Raji (cell line): ENCODE results near the gene ANKS1B.

Experiments
- POLR2A ChIP-seq: IDR thresholded peaks from 2 replicates; pipeline ENCODE4 v1.6.1; 2011; ENCODE audit warnings: low read depth, low read length, control low read depth; ENCODE audit not compliant: insufficient read depth

The ANKS1B gene

DNA sequence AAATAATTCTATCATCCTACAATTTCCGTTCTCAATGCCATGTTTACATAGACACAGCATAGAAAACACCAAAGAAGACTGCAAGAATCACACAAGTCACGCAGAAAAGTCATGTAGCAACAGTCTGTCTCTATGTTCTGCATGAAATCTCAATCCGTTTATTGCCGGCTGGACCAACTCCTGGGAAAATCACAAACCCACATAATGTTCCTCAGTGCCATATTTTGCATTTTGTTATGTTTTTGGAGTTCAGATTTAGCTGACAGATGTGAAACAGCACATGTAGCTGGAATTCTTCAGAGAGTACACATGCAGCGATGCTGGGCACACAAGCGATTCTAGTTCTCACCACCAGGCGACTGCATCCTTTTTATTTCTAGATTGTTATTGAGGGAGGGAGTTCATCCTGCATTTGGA, 1146.5 kb downstream of the ANKS1B start:
- no peak for TF ChIP-seq POLR2A

GRCh38 chr12:98830657-98831056, 1154.1 kb downstream of the ANKS1B start:
- no peak for TF ChIP-seq POLR2A

DNA sequence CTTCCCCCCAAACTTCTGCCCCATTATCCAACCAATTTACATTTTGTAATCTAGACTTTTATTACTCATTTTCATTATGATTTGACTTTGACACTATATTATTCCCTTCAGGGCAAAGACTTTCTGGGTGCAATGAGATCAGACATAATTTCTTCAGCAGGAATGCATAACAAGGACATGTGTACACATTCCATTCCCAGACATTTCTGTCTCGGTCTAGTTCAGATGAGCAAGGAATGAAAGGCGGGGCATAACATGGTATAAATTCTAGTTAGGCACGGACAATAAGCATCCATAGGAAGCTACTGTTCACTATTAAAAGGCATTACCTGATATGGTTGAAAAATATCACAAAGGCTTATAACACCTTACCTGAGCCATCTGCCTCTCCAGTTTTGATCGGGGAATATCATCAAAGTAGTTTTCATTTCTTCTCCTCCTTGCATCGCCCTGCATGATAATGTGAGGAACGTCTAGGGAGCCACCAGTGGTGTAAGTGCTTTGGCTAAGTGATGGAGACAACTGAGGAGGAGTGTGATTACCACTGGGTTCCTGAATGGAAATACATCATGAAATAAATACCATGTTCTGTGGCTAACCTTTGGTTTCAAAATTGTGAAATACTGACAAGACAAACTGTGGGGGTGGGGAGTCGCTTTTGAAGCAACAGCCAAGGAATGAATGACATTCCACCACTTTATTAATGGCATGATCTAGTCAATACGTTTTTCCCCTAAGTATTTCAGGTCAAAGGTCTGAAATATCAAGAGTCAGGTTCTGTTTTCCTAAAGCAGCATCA, 1155.7 kb downstream of the ANKS1B start:
- TF ChIP-seq POLR2A = no peak

DNA sequence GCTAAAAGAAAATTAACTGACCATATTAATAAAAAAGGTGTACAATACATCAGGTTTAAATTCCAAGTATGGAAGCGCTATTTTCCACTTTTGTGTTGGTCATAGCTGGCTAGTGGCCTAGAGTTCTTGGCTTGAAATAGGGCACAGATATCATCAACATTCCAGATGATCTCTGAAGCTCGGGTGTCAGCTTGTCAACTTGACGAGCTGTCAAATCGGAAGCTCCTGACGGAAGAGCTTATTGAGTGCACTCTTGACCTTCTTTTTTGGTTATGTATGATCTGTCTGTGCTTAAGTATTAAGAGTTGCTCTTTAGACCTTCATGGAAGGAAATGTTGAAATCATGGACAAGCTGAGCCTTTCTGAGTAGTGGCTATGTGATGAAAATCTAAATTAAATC, 1161.7 kb downstream of the ANKS1B start:
- TF ChIP-seq POLR2A = no peak

DNA sequence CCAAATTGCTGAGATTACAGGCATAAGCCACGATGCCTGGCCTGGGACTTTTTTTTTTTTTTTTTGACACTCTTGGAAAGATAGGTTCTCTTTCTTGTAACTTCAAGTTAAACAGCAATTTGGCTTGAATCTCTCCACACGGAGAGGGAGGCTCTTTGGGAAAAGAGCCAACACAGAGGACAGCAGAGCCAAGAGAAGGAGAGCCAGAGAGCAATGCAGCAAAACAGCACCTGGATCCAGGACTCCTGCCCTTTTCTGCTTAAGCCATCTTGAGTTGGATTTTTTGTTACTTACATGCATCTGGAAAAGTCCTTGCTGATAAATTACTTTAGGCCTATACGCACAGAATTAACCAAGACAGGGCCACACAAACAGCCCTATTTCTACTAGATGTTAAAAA, 1162.9 kb downstream of the ANKS1B start:
- TF ChIP-seq POLR2A = no peak

DNA sequence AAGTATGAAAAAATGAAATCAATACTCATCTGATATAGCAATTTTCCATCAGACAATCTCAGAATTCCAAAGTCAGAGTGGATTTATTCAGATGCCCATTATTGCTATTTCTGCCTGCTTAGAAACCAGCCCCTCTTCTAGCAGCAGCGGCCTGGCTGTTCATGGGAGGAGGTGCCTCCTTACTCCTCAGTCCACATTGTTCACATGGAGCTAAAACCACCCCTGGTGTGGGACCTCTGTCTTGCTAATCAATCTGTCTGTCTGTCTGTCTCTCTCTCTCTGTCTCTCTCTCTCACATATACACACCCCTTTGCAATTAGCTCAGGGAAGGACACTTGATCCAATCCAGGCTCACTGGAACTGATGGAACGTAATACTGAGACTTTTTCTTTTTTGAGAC, 1163.5 kb downstream of the ANKS1B start:
- TF ChIP-seq POLR2A = no peak

- no peak for TF ChIP-seq POLR2A
Measured at GRCh38 chr12:98819821-98820404, 1164.8 kb downstream of the ANKS1B start.

GRCh38 chr12:98819071-98819470, 1165.7 kb downstream of the ANKS1B start:
- no peak for TF ChIP-seq POLR2A

DNA sequence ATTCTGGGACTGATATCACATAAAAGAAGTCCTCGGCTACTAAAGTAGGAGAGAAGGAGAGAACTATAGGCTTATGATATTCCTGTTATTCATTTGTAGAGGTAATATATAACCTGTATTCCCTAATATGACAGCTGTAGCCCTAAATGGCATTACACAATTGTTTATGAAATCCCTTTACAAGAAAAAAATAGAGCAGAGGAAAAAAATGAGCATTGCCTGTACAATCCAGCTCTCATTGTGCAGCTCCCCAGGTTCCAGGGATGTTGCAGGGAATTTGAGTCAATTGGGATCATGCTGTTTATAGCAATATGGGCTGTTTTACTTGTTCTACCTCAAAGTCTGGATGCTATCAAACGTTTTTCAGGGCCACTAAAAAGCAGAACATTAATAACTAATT, 1166.5 kb downstream of the ANKS1B start:
- no peak for TF ChIP-seq POLR2A

DNA sequence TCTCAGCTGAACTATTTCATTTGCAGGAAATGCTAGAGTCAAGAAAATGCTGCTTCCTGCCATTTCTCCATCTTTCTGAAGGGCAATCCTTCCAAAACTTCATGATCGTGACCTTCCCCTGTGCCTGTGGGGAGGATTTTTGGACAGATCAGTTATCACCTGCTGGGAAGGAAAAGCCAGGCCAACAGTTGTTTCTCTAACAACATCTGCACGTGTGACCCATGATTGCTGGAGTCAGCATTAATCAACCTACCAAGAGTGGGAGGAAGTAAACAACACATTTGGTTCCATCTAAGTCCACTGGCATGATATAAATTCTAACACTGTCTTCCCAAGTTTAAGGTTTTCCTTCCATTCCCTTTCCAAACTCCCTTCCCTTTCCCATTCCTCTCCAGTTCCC, 1167.0 kb downstream of the ANKS1B start:
- no peak for TF ChIP-seq POLR2A

GRCh38 chr12:98816720-98817119, 1168.0 kb downstream of the ANKS1B start:
- no peak for TF ChIP-seq POLR2A

DNA sequence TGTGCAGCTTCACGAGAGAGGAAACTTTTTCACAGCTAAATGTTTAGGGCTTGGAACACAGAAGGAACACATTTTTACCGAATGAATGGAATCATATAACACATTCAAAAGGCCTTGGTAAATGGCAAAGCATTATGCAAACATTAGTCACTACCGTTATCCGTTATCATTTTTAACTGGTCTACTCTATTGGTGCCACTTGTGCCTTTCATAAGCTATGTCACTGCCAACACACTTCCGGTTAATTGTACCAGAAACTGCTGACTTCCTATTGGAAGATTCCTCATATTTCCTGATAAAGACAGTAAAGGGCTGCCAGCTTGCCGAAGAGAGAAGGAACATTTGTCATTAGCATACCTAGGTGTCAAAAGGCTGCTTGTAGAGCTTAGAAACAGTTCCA, 1170.5 kb downstream of the ANKS1B start:
- TF ChIP-seq POLR2A = no peak

GRCh38 chr12:98812225-98812624, 1172.5 kb downstream of the ANKS1B start:
- no peak for TF ChIP-seq POLR2A

GRCh38 chr12:98808243-98808875, 1176.4 kb downstream of the ANKS1B start:
- no peak for TF ChIP-seq POLR2A

DNA sequence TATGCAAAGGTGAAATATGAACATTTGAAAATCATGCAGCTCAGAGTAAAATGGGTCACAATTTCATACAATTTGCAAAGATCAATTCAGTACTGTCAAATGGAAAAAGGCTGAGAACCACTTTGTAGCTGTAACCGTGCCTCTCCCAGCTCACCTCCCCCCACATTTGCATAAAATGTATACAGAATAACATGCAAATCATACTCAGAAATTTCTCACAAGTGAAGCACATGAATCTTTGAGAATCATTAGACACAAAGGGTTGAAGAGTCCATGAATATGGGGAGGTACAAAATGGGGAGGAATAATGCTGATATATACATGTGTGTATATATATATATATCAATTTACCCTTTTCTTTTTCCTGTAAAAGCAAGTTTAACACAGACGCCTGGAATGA, 1177.5 kb downstream of the ANKS1B start:
- no peak for TF ChIP-seq POLR2A

- no peak for TF ChIP-seq POLR2A
Measured at GRCh38 chr12:98803468-98804209, 1181.1 kb downstream of the ANKS1B start.

DNA sequence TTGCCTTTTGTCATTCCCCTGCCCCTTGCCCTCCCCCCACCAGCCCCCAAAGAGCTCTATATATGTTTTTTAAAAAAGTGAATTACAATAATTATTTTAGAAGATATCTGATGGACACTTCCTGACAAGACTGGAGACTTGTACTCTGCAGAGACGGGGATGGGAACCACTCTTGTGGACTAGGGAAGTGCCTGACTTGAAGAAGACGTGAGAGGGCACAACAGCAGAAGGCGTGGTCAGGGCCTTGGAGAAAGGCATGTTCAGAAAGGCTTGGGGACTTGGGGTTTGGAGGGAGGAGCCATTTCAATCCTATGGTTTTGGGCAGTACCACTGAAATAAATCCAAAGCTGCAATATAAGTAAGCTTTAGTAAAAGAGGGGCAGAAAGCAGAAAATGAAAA, 1184.9 kb downstream of the ANKS1B start:
- no peak for TF ChIP-seq POLR2A
